Activated CD8-positive, alpha-beta T cell treated with anti-CD3 and anti-CD28 coated beads for 36 hours (primary cell): ENCODE data around the gene C5orf52. TPM values are rescaled to one million over a fixed set of nuclear protein-coding genes. Genes with fewer than 3 reads are reported as not detected.

Experiments
- ATAC-seq: fragments of 200-7000 bp; cut with Tn5 transposase; one replicate; pipeline ENCODE4 v1.10.0; 2021; ENCODE audit warnings: mild to moderate bottlenecking, moderate library complexity
- CTCF ChIA-PET: fragments of 350-600 bp; sonication (Branson Sonifier 250); formaldehyde crosslinking; loops from one replicate; lab custom pipeline; 2021; ENCODE audit warnings: antibody characterized with exemption; lab: Charles Lee
- POLR2A ChIA-PET: fragments of 350-600 bp; sonication (Branson Sonifier 250); formaldehyde crosslinking; loops from one replicate; lab custom pipeline; 2021; ENCODE audit warnings: antibody characterized with exemption; lab: Charles Lee
- DNase-seq: peaks from one replicate; pipeline ENCODE4 v3.0.0-alpha.2; 2020
- H3K27ac Mint-ChIP-seq: one replicate; pipeline ENCODE4 v1.8.0; 2021; ENCODE audit warnings: mild to moderate bottlenecking, mixed read lengths
- H3K27me3 Mint-ChIP-seq: one replicate; pipeline ENCODE4 v1.8.0; 2021; ENCODE audit warnings: mixed read lengths
- H3K36me3 Mint-ChIP-seq: one replicate; pipeline ENCODE4 v1.8.0; 2021; ENCODE audit warnings: low read depth, mixed read lengths
- H3K4me1 Mint-ChIP-seq: one replicate; pipeline ENCODE4 v1.8.0; 2021; ENCODE audit warnings: low read depth, mixed read lengths
- H3K4me3 Mint-ChIP-seq: one replicate; pipeline ENCODE4 v1.8.0; 2021; ENCODE audit warnings: mild to moderate bottlenecking, moderate library complexity, mixed read lengths
- H3K9me3 Mint-ChIP-seq: one replicate; pipeline ENCODE4 v1.8.0; 2021; ENCODE audit warnings: mixed read lengths
- CTCF ChIP-seq: fragments of 200-600 bp; IDR thresholded peaks from one replicate; pipeline ENCODE4 v1.8.0; 2022; ENCODE audit warnings: antibody characterized with exemption, mild to moderate bottlenecking
- intact Hi-C: fragments of 100-400 bp; cut with micrococcal nuclease; formaldehyde crosslinking; loops from one replicate; pipeline ENCODE4 v1.10.0; 2022
- total RNA-seq, 2 experiments: library from RNA; stranded (reverse); gene quantifications; one replicate each; pipeline ENCODE4 v1.2.3, GENCODE V29; 2021

The C5orf52 gene
- total RNA-seq, result not detected

GRCh38 chr5:157670662-157671591 is at the start of gene C5orf52:
Gene C5orf52, plus strand, starts transcription at chr5:157671533. Its CDS starts 82 bp downstream, at chr5:157671615.
- intact Hi-C loops, result no loop called here
- POLR2A ChIA-PET, result interaction anchor here (0.6 to 1.0 kb wide), 3 partner anchors 61 to 215 kb away, joined by 3 read pairs; partner anchors contain the start of gene THG1L
- CTCF ChIA-PET, result interaction anchor here (0.9 to 7.1 kb wide), 7 partner anchors 9 to 74 kb away, joined by 3 to 52 read pairs (median 5); partner anchors contain the start of genes LSM11 and THG1L
- DNase-seq, result peak; percentile 27
- H3K4me1 Mint-ChIP-seq, result peaks cover 21% of the 10 kb centered on the region
- H3K4me3 Mint-ChIP-seq, result peak within 1 kb of the TSS; percentile 80
- peaks cover 2% of the 10 kb centered on the region for H3K36me3 Mint-ChIP-seq
- peak; percentile 40 for ATAC-seq
- peaks cover 32% of the 10 kb centered on the region for H3K27me3 Mint-ChIP-seq
- peaks cover under 1% of the 10 kb centered on the region for H3K9me3 Mint-ChIP-seq
- TF ChIP-seq CTCF, result no peak
- H3K27ac Mint-ChIP-seq, result no peak within 1 kb of the TSS

GRCh38 chr5:157624144-157624543 is 47.2 kb upstream of the C5orf52 start:
- no peak for ATAC-seq
- Mint-ChIP-seq H3K27ac (no peak overlapping the region), H3K4me3 (no peak overlapping the region), H3K27me3 (peaks cover 4% of the 10 kb centered on the region), H3K4me1 (no peaks in the 10 kb centered on the region), H3K36me3 (no peaks in the 10 kb centered on the region), H3K9me3 (peaks cover 8% of the 10 kb centered on the region)
- CTCF ChIA-PET, result no interaction called here
- intact Hi-C loops, result no loop called here
- POLR2A ChIA-PET, result interaction anchor here (0.7 kb wide), 1 partner anchor 9 kb away, joined by 3 read pairs; no protein-coding TSS in a partner anchor
- TF ChIP-seq CTCF, result no peak
- no peak for DNase-seq

- ChIA-PET CTCF (no interaction called here), POLR2A (no interaction called here)
- H3K27ac Mint-ChIP-seq, result no peak overlapping the region
- peaks cover 2% of the 10 kb centered on the region for H3K27me3 Mint-ChIP-seq
- DNase-seq (no peak), ATAC-seq (no peak)
- no peaks in the 10 kb centered on the region for H3K36me3 Mint-ChIP-seq
- intact Hi-C loops, result no loop called here
- TF ChIP-seq CTCF, result no peak
- no peak overlapping the region for H3K4me3 Mint-ChIP-seq
- no peaks in the 10 kb centered on the region for H3K4me1 Mint-ChIP-seq
- peaks cover 14% of the 10 kb centered on the region for H3K9me3 Mint-ChIP-seq
These were observed 44.5 kb upstream of the C5orf52 start for GRCh38 chr5:157626831-157627230.

DNA sequence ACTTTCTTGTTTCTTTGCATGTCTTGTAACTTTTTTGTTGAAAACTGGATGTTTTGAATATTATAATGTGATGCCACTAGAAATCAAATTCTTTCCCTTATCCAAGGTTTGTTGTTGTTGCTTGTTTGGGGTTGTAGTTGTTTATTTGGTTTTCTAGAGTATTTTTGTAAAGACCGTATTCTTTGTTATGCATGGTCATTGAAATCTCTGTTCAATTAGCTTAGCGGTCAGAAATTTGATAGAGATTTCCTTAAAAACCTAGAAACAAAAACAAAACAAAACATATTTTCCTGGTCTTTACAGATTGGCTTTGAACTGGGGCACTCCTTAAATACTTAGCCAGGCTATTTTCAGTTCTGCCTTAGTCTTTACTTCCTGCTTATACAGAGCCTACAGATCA is 41.0 kb upstream of the C5orf52 start:
- ATAC-seq, result no peak
- CTCF ChIA-PET, result interaction anchor here (0.8 to 1.3 kb wide), 3 partner anchors 10 to 22 kb away, joined by 3 read pairs; partner anchors contain the start of gene SOX30
- Mint-ChIP-seq H3K9me3 (peaks cover 7% of the 10 kb centered on the region), H3K4me1 (no peaks in the 10 kb centered on the region), H3K27ac (no peak overlapping the region), H3K27me3 (no peaks in the 10 kb centered on the region), H3K4me3 (no peak overlapping the region), H3K36me3 (no peaks in the 10 kb centered on the region)
- intact Hi-C loops, result no loop called here
- POLR2A ChIA-PET, result no interaction called here
- no peak for TF ChIP-seq CTCF
- no peak for DNase-seq
